Esophagus squamous epithelium (tissue), 4 donors: Measurements from ENCODE around the gene PLK3.

ENCODE experiments used
- CTCF ChIP-seq, 6 experiments: fragments of 450-650 bp in 4 of 6; fragments of 200-600 bp in 2 of 6; sonication (generic) in 2 of 6; IDR thresholded peaks; one replicate each; pipeline ENCODE4 v1.5.1; 2016 to 2019; ENCODE audit warnings: antibody characterized with exemption in 6 of 6, mild to moderate bottlenecking in 4 of 6, moderate library complexity in 4 of 6
- POLR2A ChIP-seq, 4 donors: fragments of 450-650 bp; IDR thresholded peaks; one replicate each; pipeline ENCODE4 v1.6.1; 2017; ENCODE audit warnings: antibody characterized with exemption in 4 of 4, mild to moderate bottlenecking in 4 of 4, moderate library complexity in 3 of 4

- TF ChIP-seq POLR2A (IDR thresholded peaks at IDR 0.05) (no peak), CTCF (IDR thresholded peaks at IDR 0.05) (no peak)
These were observed 19.0 kb downstream of the PLK3 start for GRCh38 chr1:44819196-44819607.
